ENCODE results near the gene FAM209B.

DNA sequence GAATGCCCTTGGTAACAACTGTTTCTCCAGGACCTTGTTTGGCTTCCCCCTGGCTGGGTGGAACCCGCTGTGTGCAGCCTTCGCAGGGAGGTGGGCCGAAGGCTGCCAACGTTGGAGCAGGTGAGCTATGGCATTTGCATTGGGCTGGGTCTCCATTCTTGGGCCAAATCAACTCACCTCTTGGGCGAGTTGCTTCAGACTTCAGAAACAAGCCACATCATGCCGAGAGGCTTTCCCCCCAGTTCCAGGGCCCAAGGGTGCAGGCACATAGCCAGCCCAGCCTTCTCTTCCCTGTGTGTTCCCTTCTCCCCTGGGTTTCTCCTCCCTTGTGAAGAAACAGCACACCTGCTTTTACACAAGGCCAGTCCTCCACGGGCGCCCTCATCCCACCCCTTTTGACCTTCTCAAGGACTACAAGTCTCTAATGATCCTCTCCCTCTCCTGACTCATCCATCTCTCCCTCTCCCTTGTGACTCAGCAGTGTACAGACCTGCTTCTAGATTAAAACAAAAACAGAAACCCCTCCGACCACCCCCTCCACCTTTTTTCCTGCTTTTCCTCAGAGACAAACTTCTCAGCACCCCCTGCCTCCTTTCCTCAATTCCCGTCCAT, 41.6 kb downstream of the FAM209B start:
- TF ChIP-seq CTBP1 (IDR thresholded peaks at IDR 0.05; ENCODE audit: borderline replicate concordance) (no peak), ZFX (CRISPR knock-in tag; IDR thresholded peaks at IDR 0.05) (no peak), RBM22 (IDR thresholded peaks at IDR 0.05; ENCODE audit: low read depth, low read length, poor library complexity, severe bottlenecking) (no peak)
- TF ChIP-seq, protein P1, sequence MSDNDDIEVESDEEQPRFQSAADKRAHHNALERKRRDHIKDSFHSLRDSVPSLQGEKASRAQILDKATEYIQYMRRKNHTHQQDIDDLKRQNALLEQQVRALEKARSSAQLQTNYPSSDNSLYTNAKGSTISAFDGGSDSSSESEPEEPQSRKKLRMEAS (CRISPR knock-in tag; IDR thresholded peaks at IDR 0.05) = no peak
- TF ChIP-seq, protein P2, sequence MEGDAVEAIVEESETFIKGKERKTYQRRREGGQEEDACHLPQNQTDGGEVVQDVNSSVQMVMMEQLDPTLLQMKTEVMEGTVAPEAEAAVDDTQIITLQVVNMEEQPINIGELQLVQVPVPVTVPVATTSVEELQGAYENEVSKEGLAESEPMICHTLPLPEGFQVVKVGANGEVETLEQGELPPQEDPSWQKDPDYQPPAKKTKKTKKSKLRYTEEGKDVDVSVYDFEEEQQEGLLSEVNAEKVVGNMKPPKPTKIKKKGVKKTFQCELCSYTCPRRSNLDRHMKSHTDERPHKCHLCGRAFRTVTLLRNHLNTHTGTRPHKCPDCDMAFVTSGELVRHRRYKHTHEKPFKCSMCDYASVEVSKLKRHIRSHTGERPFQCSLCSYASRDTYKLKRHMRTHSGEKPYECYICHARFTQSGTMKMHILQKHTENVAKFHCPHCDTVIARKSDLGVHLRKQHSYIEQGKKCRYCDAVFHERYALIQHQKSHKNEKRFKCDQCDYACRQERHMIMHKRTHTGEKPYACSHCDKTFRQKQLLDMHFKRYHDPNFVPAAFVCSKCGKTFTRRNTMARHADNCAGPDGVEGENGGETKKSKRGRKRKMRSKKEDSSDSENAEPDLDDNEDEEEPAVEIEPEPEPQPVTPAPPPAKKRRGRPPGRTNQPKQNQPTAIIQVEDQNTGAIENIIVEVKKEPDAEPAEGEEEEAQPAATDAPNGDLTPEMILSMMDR (IDR thresholded peaks at IDR 0.05 in 2 of 3, conservative IDR thresholded peaks at IDR 0.05 in 1 of 3; ENCODE audit: insufficient read depth in 2 of 3, low read depth in 1 of 3, low read length in 3 of 3) = no peak

Data from K562 (cell line).